ENCODE data around the gene SH3BGRL3.
A peak's percentile ranks its signal among the peaks of the same experiment; 100 is the strongest.
"Not testable (repeated sequence)": the region's sequence is repeated elsewhere in the genome, so short reads cannot be mapped to it uniquely, and the experiment has no call there.

SH3BGRL3 gene

GRCh38 chr1:26292735-26293134 is 12.8 kb downstream of the SH3BGRL3 start:
- Mint-ChIP-seq H3K27ac (peak overlapping the region; percentile 50), H3K4me1 (ENCODE audit: low read depth) (peaks cover 52% of the 10 kb centered on the region)
- H3K9me3 Mint-ChIP-seq (ENCODE audit: low read depth); H3K36me3 Mint-ChIP-seq; H3K4me3 Mint-ChIP-seq; H3K27me3 Mint-ChIP-seq: not testable (repeated sequence)

GRCh38 chr1:26293911-26294463 is 14.1 kb downstream of the SH3BGRL3 start:
- peaks cover 5% of the 10 kb centered on the region for H3K36me3 Mint-ChIP-seq
- H3K27me3 Mint-ChIP-seq, result no peaks in the 10 kb centered on the region
- H3K4me3 Mint-ChIP-seq, result no peak overlapping the region
- no peaks in the 10 kb centered on the region for H3K9me3 Mint-ChIP-seq (ENCODE audit: low read depth)
- peaks cover 39% of the 10 kb centered on the region for H3K4me1 Mint-ChIP-seq (ENCODE audit: low read depth)
- no peak overlapping the region for H3K27ac Mint-ChIP-seq

- peaks cover 5% of the 10 kb centered on the region for H3K36me3 Mint-ChIP-seq
- H3K27me3 Mint-ChIP-seq, result no peaks in the 10 kb centered on the region
- peaks cover 28% of the 10 kb centered on the region for H3K4me1 Mint-ChIP-seq (ENCODE audit: low read depth)
- no peak overlapping the region for H3K4me3 Mint-ChIP-seq
- H3K27ac Mint-ChIP-seq, result no peak overlapping the region
- H3K9me3 Mint-ChIP-seq (ENCODE audit: low read depth), result no peaks in the 10 kb centered on the region
Observed at GRCh38 chr1:26295194-26296138, 15.6 kb downstream of the SH3BGRL3 start.

GRCh38 chr1:26296340-26297056 is 16.6 kb downstream of the SH3BGRL3 start:
- Mint-ChIP-seq H3K36me3 (peaks cover 5% of the 10 kb centered on the region), H3K27ac (no peak overlapping the region), H3K4me3 (no peak overlapping the region), H3K27me3 (no peaks in the 10 kb centered on the region), H3K4me1 (ENCODE audit: low read depth) (peaks cover 20% of the 10 kb centered on the region), H3K9me3 (ENCODE audit: low read depth) (no peaks in the 10 kb centered on the region)

GRCh38 chr1:26297057-26297790 is 17.3 kb downstream of the SH3BGRL3 start:
- peaks cover 13% of the 10 kb centered on the region for H3K4me1 Mint-ChIP-seq (ENCODE audit: low read depth)
- H3K4me3 Mint-ChIP-seq, result no peak overlapping the region
- H3K27me3 Mint-ChIP-seq, result no peaks in the 10 kb centered on the region
- no peak overlapping the region for H3K27ac Mint-ChIP-seq
- peaks cover 5% of the 10 kb centered on the region for H3K36me3 Mint-ChIP-seq
- H3K9me3 Mint-ChIP-seq (ENCODE audit: low read depth), result no peaks in the 10 kb centered on the region

GRCh38 chr1:26297791-26298124 is 17.9 kb downstream of the SH3BGRL3 start:
- Mint-ChIP-seq H3K27ac (no peak overlapping the region), H3K4me1 (ENCODE audit: low read depth) (peaks cover 11% of the 10 kb centered on the region), H3K36me3 (peaks cover 5% of the 10 kb centered on the region), H3K9me3 (ENCODE audit: low read depth) (no peaks in the 10 kb centered on the region), H3K27me3 (no peaks in the 10 kb centered on the region), H3K4me3 (no peak overlapping the region)

GRCh38 chr1:26300578-26301275 is 20.8 kb downstream of the SH3BGRL3 start:
- no peaks in the 10 kb centered on the region for H3K9me3 Mint-ChIP-seq (ENCODE audit: low read depth)
- peaks cover 11% of the 10 kb centered on the region for H3K4me1 Mint-ChIP-seq (ENCODE audit: low read depth)
- H3K27me3 Mint-ChIP-seq, result no peaks in the 10 kb centered on the region
- peaks cover under 1% of the 10 kb centered on the region for H3K36me3 Mint-ChIP-seq
- no peak overlapping the region for H3K4me3 Mint-ChIP-seq
- H3K27ac Mint-ChIP-seq, result no peak overlapping the region

- Mint-ChIP-seq H3K4me3 (no peak overlapping the region), H3K36me3 (no peaks in the 10 kb centered on the region), H3K4me1 (ENCODE audit: low read depth) (peaks cover 29% of the 10 kb centered on the region), H3K27ac (no peak overlapping the region), H3K9me3 (ENCODE audit: low read depth) (no peaks in the 10 kb centered on the region), H3K27me3 (no peaks in the 10 kb centered on the region)
Observed at GRCh38 chr1:26302733-26303405, 23.0 kb downstream of the SH3BGRL3 start.

GRCh38 chr1:26305667-26306289 is 25.9 kb downstream of the SH3BGRL3 start:
- Mint-ChIP-seq H3K4me3 (peak overlapping the region; percentile 99), H3K36me3 (no peaks in the 10 kb centered on the region), H3K9me3 (ENCODE audit: low read depth) (no peaks in the 10 kb centered on the region), H3K27ac (peak overlapping the region; percentile 95), H3K27me3 (no peaks in the 10 kb centered on the region), H3K4me1 (ENCODE audit: low read depth) (peaks cover 32% of the 10 kb centered on the region)

GRCh38 chr1:26306290-26307229 is 26.7 kb downstream of the SH3BGRL3 start, which contains the start of gene UBXN11:
Gene UBXN11, minus strand, starts transcription at chr1:26306636. Its CDS starts 3,753 bp downstream, at chr1:26302883.
- Mint-ChIP-seq H3K4me1 (ENCODE audit: low read depth) (peaks cover 30% of the 10 kb centered on the region), H3K27me3 (no peaks in the 10 kb centered on the region), H3K27ac (peak within 1 kb of the TSS; percentile 95), H3K9me3 (ENCODE audit: low read depth) (no peaks in the 10 kb centered on the region), H3K36me3 (no peaks in the 10 kb centered on the region), H3K4me3 (peak within 1 kb of the TSS; percentile 99)

GRCh38 chr1:26307363-26307781 is 27.5 kb downstream of the SH3BGRL3 start:
- H3K36me3 Mint-ChIP-seq, result no peaks in the 10 kb centered on the region

GRCh38 chr1:26307966-26308899 is 28.3 kb downstream of the SH3BGRL3 start:
- H3K4me3 Mint-ChIP-seq, result peak overlapping the region; percentile 99
- peaks cover 32% of the 10 kb centered on the region for H3K4me1 Mint-ChIP-seq (ENCODE audit: low read depth)
- peak overlapping the region; percentile 95 for H3K27ac Mint-ChIP-seq
- not testable (repeated sequence) for H3K36me3 Mint-ChIP-seq; H3K9me3 Mint-ChIP-seq (ENCODE audit: low read depth); H3K27me3 Mint-ChIP-seq

More at GRCh38 chr1:26307363-26307781, 27.5 kb downstream of the SH3BGRL3 start:
- Mint-ChIP-seq H3K4me1 (ENCODE audit: low read depth) (peaks cover 32% of the 10 kb centered on the region), H3K27ac (peak overlapping the region; percentile 95), H3K4me3 (peak overlapping the region; percentile 99), H3K9me3 (ENCODE audit: low read depth) (no peaks in the 10 kb centered on the region), H3K27me3 (no peaks in the 10 kb centered on the region)

All from activated naive CD8-positive, alpha-beta T cell (primary cell).